CD14-positive monocyte (primary cell): ENCODE measurements around the gene EEIG1. TPM values are rescaled to one million over a fixed set of nuclear protein-coding genes. Genes with fewer than 3 reads are reported as not detected.
A peak's percentile ranks its signal among the peaks of the same experiment; 100 is the strongest.

Experiments
- DNase-seq, 3 donors: peaks; one replicate each; pipeline ENCODE4 v3.0.0-alpha.2; 2011 to 2022
- H2AFZ ChIP-seq: 2 replicates; pipeline ENCODE4 v1.6.0; 2012; ENCODE audit warnings: mild to moderate bottlenecking, low read depth, low read length, inconsistent platforms; ENCODE audit not compliant: insufficient read depth, poor library complexity, severe bottlenecking
- H3K27ac ChIP-seq, 2 donors: 1 replicate in 1 of 2; 2 replicates in 1 of 2; pipeline ENCODE4 v1.5.1; 2012 to 2013; ENCODE audit warnings: low read length in 2 of 2, control low read depth in 1 of 2, inconsistent platforms in 1 of 2, low read depth in 1 of 2, mild to moderate bottlenecking in 1 of 2
- H3K27me3 ChIP-seq, 2 donors: one replicate each; pipeline versions ENCODE4 v1.6.0 to v1.6.1; 2011 to 2013; ENCODE audit warnings: low read length in 2 of 2; ENCODE audit not compliant: control insufficient read depth in 2 of 2, insufficient read depth in 2 of 2
- H3K36me3 ChIP-seq, 2 donors: replicated peaks in 1 of 2; 1 replicate in 1 of 2; 2 replicates in 1 of 2; pipeline versions ENCODE4 v1.5.1 to v1.6.1; 2012 to 2013; ENCODE audit warnings: low read length in 2 of 2, control low read depth in 1 of 2, inconsistent platforms in 1 of 2, mild to moderate bottlenecking in 1 of 2; ENCODE audit not compliant: insufficient read depth in 2 of 2, control insufficient read depth in 1 of 2
- H3K4me1 ChIP-seq, 2 donors: 1 replicate in 1 of 2; 2 replicates in 1 of 2; pipeline versions ENCODE4 v1.5.1 to v1.6.1; 2012 to 2013; ENCODE audit warnings: low read length in 2 of 2, control low read depth in 1 of 2, inconsistent platforms in 1 of 2, mild to moderate bottlenecking in 1 of 2, moderate library complexity in 1 of 2; ENCODE audit not compliant: insufficient read depth in 2 of 2, control insufficient read depth in 1 of 2
- H3K4me2 ChIP-seq: replicated peaks from 2 replicates; pipeline ENCODE3; 2012; ENCODE audit warnings: low read length, moderate library complexity, mild to moderate bottlenecking; ENCODE audit not compliant: poor library complexity, severe bottlenecking; ENCODE audit errors: extremely low read depth
- H3K4me3 ChIP-seq, 3 experiments: fragments of 200-600 bp in 1 of 3; sonication (generic) in 1 of 3; replicated peaks in 1 of 3; 1 replicate in 2 of 3; 2 replicates in 1 of 3; pipeline ENCODE4 v1.5.1; 2011 to 2013; ENCODE audit warnings: low read length in 3 of 3, mild to moderate bottlenecking in 3 of 3, control low read depth in 2 of 3, low read depth in 2 of 3, inconsistent platforms in 1 of 3, moderate library complexity in 1 of 3
- H3K79me2 ChIP-seq: 2 replicates; pipeline ENCODE4 v1.6.0; 2012; ENCODE audit warnings: mild to moderate bottlenecking, control low read depth, inconsistent platforms, low read length, moderate library complexity; ENCODE audit not compliant: insufficient read depth
- H3K9ac ChIP-seq: 2 replicates; pipeline ENCODE4 v1.6.0; 2017; ENCODE audit warnings: low read length, mild to moderate bottlenecking; ENCODE audit not compliant: insufficient read depth, poor library complexity, severe bottlenecking
- H3K9me3 ChIP-seq, 2 donors: replicated peaks in 1 of 2; 1 replicate in 1 of 2; 2 replicates in 1 of 2; pipeline versions ENCODE4 v1.5.1 to v1.6.1; 2012 to 2013; ENCODE audit warnings: low read length in 2 of 2, control low read depth in 1 of 2; ENCODE audit not compliant: control insufficient read depth in 1 of 2, insufficient read depth in 1 of 2
- H4K20me1 ChIP-seq: 2 replicates; pipeline ENCODE4 v1.6.0; 2012; ENCODE audit warnings: mild to moderate bottlenecking, low read length, control low read depth, moderate library complexity; ENCODE audit not compliant: insufficient read depth
- H3K27ac Mint-ChIP-seq, 7 donors: one replicate each; pipeline ENCODE4 v1.8.0; 2020; ENCODE audit warnings: mild to moderate bottlenecking in 7 of 7, mixed read lengths in 7 of 7, moderate library complexity in 6 of 7, inconsistent platforms in 2 of 7
- H3K27me3 Mint-ChIP-seq, 3 donors: one replicate each; pipeline ENCODE4 v1.8.0; 2021 to 2022; ENCODE audit warnings: low read depth in 3 of 3, mild to moderate bottlenecking in 3 of 3, mixed read lengths in 3 of 3, moderate library complexity in 3 of 3, inconsistent platforms in 1 of 3
- H3K36me3 Mint-ChIP-seq, 2 donors: one replicate each; pipeline ENCODE4 v1.8.0; 2020; ENCODE audit warnings: mixed read lengths in 2 of 2, inconsistent platforms in 1 of 2, mild to moderate bottlenecking in 1 of 2
- H3K4me1 Mint-ChIP-seq: one replicate; pipeline ENCODE4 v1.8.0; 2020; ENCODE audit warnings: mild to moderate bottlenecking, mixed read lengths
- H3K4me3 Mint-ChIP-seq, 2 donors: one replicate each; pipeline ENCODE4 v1.8.0; 2020; ENCODE audit warnings: mild to moderate bottlenecking in 2 of 2, mixed read lengths in 2 of 2, moderate library complexity in 1 of 2
- H3K9me3 Mint-ChIP-seq, 7 donors: one replicate each; pipeline ENCODE4 v1.8.0; 2020 to 2022; ENCODE audit warnings: mixed read lengths in 7 of 7, mild to moderate bottlenecking in 6 of 7, moderate library complexity in 6 of 7, inconsistent platforms in 2 of 7
- WGBS: methylation state at CpG from one replicate; pipeline ENCODE4 v1.1.5; 2013; ENCODE audit warnings: missing lambda C conversion rate; ENCODE audit not compliant: insufficient coverage; 5-methylcytosine and 5-hydroxymethylcytosine counted together
- intact Hi-C, 2 donors: fragments of 100-400 bp; cut with micrococcal nuclease; formaldehyde crosslinking; loops; one replicate each; pipeline versions ENCODE4 v1.15.0 to v1.15.1; 2023
- polyA plus RNA-seq, 3 donors: library from polyadenylated mRNA; depleted of rRNA in 1 of 3; unstranded in 2 of 3; stranded (reverse) in 1 of 3; fragments of 300-500 nt in 2 of 3; fragments of >200 nt in 1 of 3; fragmentation: Illumina TruSeq in 2 of 3; gene quantifications; 1 replicate in 2 of 3; 2 replicates in 1 of 3; pipeline ENCODE4 v1.2.3, GENCODE V29; 2012 to 2021
- TF ChIP-seq, protein P1 (sequence below): fragments of 200-600 bp; IDR thresholded peaks from one replicate; pipeline ENCODE4 v1.8.0; 2022; ENCODE audit warnings: antibody characterized with exemption, mild to moderate bottlenecking

Gene EEIG1
- polyA plus RNA-seq, 3 donors = 0.86 to 2.3 (median 2.1) TPM

- H3K4me1 Mint-ChIP-seq = peaks cover 35% of the 10 kb centered on the region
- Histone ChIP-seq H3K4me3 (no peak overlapping the region), H4K20me1 (no peaks in the 10 kb centered on the region), H3K4me2 (no peak overlapping the region), H3K36me3 (no peaks in the 10 kb centered on the region), H3K27ac (no peak overlapping the region), H3K9ac (no peak overlapping the region), H3K79me2 (no peaks in the 10 kb centered on the region), H3K4me1 (peaks cover 36 to 46% of the 10 kb centered on the region in 2 donors), H3K9me3 (peaks cover 0 to 4% of the 10 kb centered on the region in 2 donors), H3K27me3 (peaks cover 0 to 3% of the 10 kb centered on the region in 2 donors), H2AFZ (no peak overlapping the region)
- no peak for DNase-seq
- H3K36me3 Mint-ChIP-seq = peaks cover 0 to 4% of the 10 kb centered on the region in 2 donors
- no peak overlapping the region for H3K27ac Mint-ChIP-seq
- 80% methylated on average over 2 of the region's 11 CpGs for WGBS
- H3K27me3 Mint-ChIP-seq = peaks cover 7 to 32% (median 17%) of the 10 kb centered on the region in 3 donors
- H3K9me3 Mint-ChIP-seq = peaks cover 2 to 7% (median 4%) of the 10 kb centered on the region in 7 donors
- intact Hi-C loops = no loop called here
- H3K4me3 Mint-ChIP-seq = peak overlapping the region in 1 of 2 donors; percentile 48
- TF ChIP-seq, protein P1, sequence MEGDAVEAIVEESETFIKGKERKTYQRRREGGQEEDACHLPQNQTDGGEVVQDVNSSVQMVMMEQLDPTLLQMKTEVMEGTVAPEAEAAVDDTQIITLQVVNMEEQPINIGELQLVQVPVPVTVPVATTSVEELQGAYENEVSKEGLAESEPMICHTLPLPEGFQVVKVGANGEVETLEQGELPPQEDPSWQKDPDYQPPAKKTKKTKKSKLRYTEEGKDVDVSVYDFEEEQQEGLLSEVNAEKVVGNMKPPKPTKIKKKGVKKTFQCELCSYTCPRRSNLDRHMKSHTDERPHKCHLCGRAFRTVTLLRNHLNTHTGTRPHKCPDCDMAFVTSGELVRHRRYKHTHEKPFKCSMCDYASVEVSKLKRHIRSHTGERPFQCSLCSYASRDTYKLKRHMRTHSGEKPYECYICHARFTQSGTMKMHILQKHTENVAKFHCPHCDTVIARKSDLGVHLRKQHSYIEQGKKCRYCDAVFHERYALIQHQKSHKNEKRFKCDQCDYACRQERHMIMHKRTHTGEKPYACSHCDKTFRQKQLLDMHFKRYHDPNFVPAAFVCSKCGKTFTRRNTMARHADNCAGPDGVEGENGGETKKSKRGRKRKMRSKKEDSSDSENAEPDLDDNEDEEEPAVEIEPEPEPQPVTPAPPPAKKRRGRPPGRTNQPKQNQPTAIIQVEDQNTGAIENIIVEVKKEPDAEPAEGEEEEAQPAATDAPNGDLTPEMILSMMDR = no peak
These were observed 25.7 kb upstream of the EEIG1 start for GRCh38 chr9:128006332-128006996.

DNA sequence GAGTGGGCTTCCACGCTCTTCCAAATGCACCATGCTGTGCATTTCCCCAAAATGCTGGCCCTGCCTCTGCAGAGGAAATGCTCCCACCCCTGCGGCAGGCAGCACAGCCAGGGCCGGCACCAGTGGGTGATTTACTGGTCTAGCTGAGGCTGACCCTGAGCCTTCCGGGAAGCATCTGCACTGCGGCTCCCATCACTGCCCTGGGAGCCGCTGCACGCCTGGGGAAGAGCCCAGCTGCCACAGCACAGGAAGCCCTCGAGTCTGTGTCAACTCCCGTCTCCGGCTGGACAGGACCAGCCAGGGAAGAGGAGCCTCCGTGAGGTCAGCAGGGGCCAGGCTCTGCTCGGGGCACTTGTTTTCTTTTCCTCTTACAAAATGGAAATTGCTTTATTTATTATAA lies 25.1 kb upstream of the EEIG1 start:
- Histone ChIP-seq H4K20me1 (no peaks in the 10 kb centered on the region), H3K79me2 (no peaks in the 10 kb centered on the region), H3K9ac (no peak overlapping the region), H3K9me3 (peaks cover 0 to 4% of the 10 kb centered on the region in 2 donors), H3K27ac (no peak overlapping the region), H3K27me3 (peaks cover 0 to 3% of the 10 kb centered on the region in 2 donors), H3K4me3 (no peak overlapping the region), H2AFZ (no peak overlapping the region), H3K4me2 (peak overlapping the region; percentile 26), H3K36me3 (no peaks in the 10 kb centered on the region), H3K4me1 (peaks cover 33 to 44% of the 10 kb centered on the region in 2 donors)
- intact Hi-C loops = no loop called here
- Mint-ChIP-seq H3K4me1 (peaks cover 31% of the 10 kb centered on the region), H3K4me3 (peak overlapping the region in 1 of 2 donors; percentile 67), H3K27ac (peak overlapping the region in 1 of 7 donors; percentile 42), H3K36me3 (peaks cover 0 to 4% of the 10 kb centered on the region in 2 donors), H3K27me3 (peaks cover 7 to 31% (median 22%) of the 10 kb centered on the region in 3 donors), H3K9me3 (peaks cover 2 to 7% (median 4%) of the 10 kb centered on the region in 7 donors)
- WGBS = 0% methylated on average over 9 of the region's 12 CpGs
- peak in 2 of 3 donors; percentile 7 to 13 for DNase-seq
- TF ChIP-seq, protein P1 = no peak
